ENCODE data around the gene DPF1.

Gene DPF1

GRCh38 chr19:38164526-38164925, 59.5 kb downstream of the DPF1 start:
- Histone ChIP-seq H3K27me3 (replicated peaks in 2 of 5; ENCODE audit: control insufficient read depth in 4 of 5, insufficient read depth in 5 of 5, low read length in 4 of 5) (no peaks in the 10 kb centered on the region), H3K4me3 (ENCODE audit: control insufficient read depth in 1 of 7, extremely low read depth in 1 of 7, insufficient read depth in 4 of 7, low read depth in 2 of 7, low read length in 6 of 7) (no peak overlapping the region), H3K36me3 (ENCODE audit: control insufficient read depth in 4 of 4, insufficient read depth in 4 of 4, low read length in 3 of 4) (peaks cover 19 to 78% (median 54%) of the 10 kb centered on the region in 4 experiments), H3K9me3 (ENCODE audit: control extremely low read depth in 1 of 5, control insufficient read depth in 4 of 5, insufficient read depth in 2 of 5, low read depth in 1 of 5, low read length in 4 of 5) (peaks cover 0 to 19% (median 15%) of the 10 kb centered on the region in 5 experiments), H3K4me1 (ENCODE audit: control extremely low read depth in 1 of 4, control insufficient read depth in 4 of 4, insufficient read depth in 4 of 4, low read length in 3 of 4) (peaks cover 0 to 2% (median 0%) of the 10 kb centered on the region in 4 experiments), H3K27ac (ENCODE audit: insufficient read depth in 1 of 2, low read depth in 1 of 2, low read length in 2 of 2, poor library complexity in 1 of 2, severe bottlenecking in 2 of 2) (no peak overlapping the region)
- no peak for DNase-seq
- POLR2A ChIA-PET, result no interaction called here
- CTCF ChIA-PET, result no interaction called here
- WGBS (ENCODE audit: insufficient coverage), result 99% methylated on average over 15 of the region's 25 CpGs

- no peaks in the 10 kb centered on the region for H3K27me3 ChIP-seq (replicated peaks in 2 of 5; ENCODE audit: control insufficient read depth in 4 of 5, insufficient read depth in 5 of 5, low read length in 4 of 5)
- H3K9me3 ChIP-seq (ENCODE audit: control extremely low read depth in 1 of 5, control insufficient read depth in 4 of 5, insufficient read depth in 2 of 5, low read depth in 1 of 5, low read length in 4 of 5), result peaks cover 0 to 19% (median 15%) of the 10 kb centered on the region in 5 experiments
- WGBS (ENCODE audit: insufficient coverage), result 95% methylated on average over 22 of the region's 23 CpGs
- H3K27ac ChIP-seq (ENCODE audit: insufficient read depth in 1 of 2, low read depth in 1 of 2, low read length in 2 of 2, poor library complexity in 1 of 2, severe bottlenecking in 2 of 2), result no peak overlapping the region
- POLR2A ChIA-PET, result no interaction called here
- CTCF ChIA-PET, result no interaction called here
- no peak overlapping the region for H3K4me3 ChIP-seq (ENCODE audit: control insufficient read depth in 1 of 7, extremely low read depth in 1 of 7, insufficient read depth in 4 of 7, low read depth in 2 of 7, low read length in 6 of 7)
- H3K36me3 ChIP-seq (ENCODE audit: control insufficient read depth in 4 of 4, insufficient read depth in 4 of 4, low read length in 3 of 4), result peaks cover 18 to 82% (median 56%) of the 10 kb centered on the region in 4 experiments
- H3K4me1 ChIP-seq (ENCODE audit: control extremely low read depth in 1 of 4, control insufficient read depth in 4 of 4, insufficient read depth in 4 of 4, low read length in 3 of 4), result peaks cover 0 to 2% (median 0%) of the 10 kb centered on the region in 4 experiments
- DNase-seq, result no peak
Measured at GRCh38 chr19:38163419-38164290, 60.4 kb downstream of the DPF1 start.

- H3K27ac ChIP-seq (ENCODE audit: insufficient read depth in 1 of 2, low read depth in 1 of 2, low read length in 2 of 2, poor library complexity in 1 of 2, severe bottlenecking in 2 of 2), result no peak overlapping the region
- no peak overlapping the region for H3K4me3 ChIP-seq (ENCODE audit: control insufficient read depth in 1 of 7, extremely low read depth in 1 of 7, insufficient read depth in 4 of 7, low read depth in 2 of 7, low read length in 6 of 7)
- peaks cover 16 to 82% (median 57%) of the 10 kb centered on the region in 4 experiments for H3K36me3 ChIP-seq (ENCODE audit: control insufficient read depth in 4 of 4, insufficient read depth in 4 of 4, low read length in 3 of 4)
- peaks cover 0 to 19% (median 15%) of the 10 kb centered on the region in 5 experiments for H3K9me3 ChIP-seq (ENCODE audit: control extremely low read depth in 1 of 5, control insufficient read depth in 4 of 5, insufficient read depth in 2 of 5, low read depth in 1 of 5, low read length in 4 of 5)
- no peak for DNase-seq
- CTCF ChIA-PET, result interaction anchor here (1.2 kb wide), 1 partner anchor 20 kb away, joined by 3 read pairs; no protein-coding TSS in a partner anchor
- POLR2A ChIA-PET, result no interaction called here
- H3K27me3 ChIP-seq (replicated peaks in 2 of 5; ENCODE audit: control insufficient read depth in 4 of 5, insufficient read depth in 5 of 5, low read length in 4 of 5), result no peaks in the 10 kb centered on the region
- H3K4me1 ChIP-seq (ENCODE audit: control extremely low read depth in 1 of 4, control insufficient read depth in 4 of 4, insufficient read depth in 4 of 4, low read length in 3 of 4), result no peaks in the 10 kb centered on the region
- 100% methylated on average over 7 of the region's 7 CpGs for WGBS (ENCODE audit: insufficient coverage)
Measured at GRCh38 chr19:38162632-38163031, 61.4 kb downstream of the DPF1 start.

GRCh38 chr19:38162094-38162493, 61.9 kb downstream of the DPF1 start:
- ChIA-PET POLR2A (no interaction called here), CTCF (interaction anchor here (0.6 to 1.2 kb wide), 2 partner anchors 12 to 19 kb away, joined by 3 read pairs; no protein-coding TSS in a partner anchor)
- Histone ChIP-seq H3K27ac (ENCODE audit: insufficient read depth in 1 of 2, low read depth in 1 of 2, low read length in 2 of 2, poor library complexity in 1 of 2, severe bottlenecking in 2 of 2) (no peak overlapping the region), H3K9me3 (ENCODE audit: control extremely low read depth in 1 of 5, control insufficient read depth in 4 of 5, insufficient read depth in 2 of 5, low read depth in 1 of 5, low read length in 4 of 5) (peaks cover 0 to 19% (median 15%) of the 10 kb centered on the region in 5 experiments), H3K27me3 (replicated peaks in 2 of 5; ENCODE audit: control insufficient read depth in 4 of 5, insufficient read depth in 5 of 5, low read length in 4 of 5) (no peaks in the 10 kb centered on the region), H3K4me1 (ENCODE audit: control extremely low read depth in 1 of 4, control insufficient read depth in 4 of 4, insufficient read depth in 4 of 4, low read length in 3 of 4) (no peaks in the 10 kb centered on the region), H3K36me3 (ENCODE audit: control insufficient read depth in 4 of 4, insufficient read depth in 4 of 4, low read length in 3 of 4) (peaks cover 18 to 82% (median 60%) of the 10 kb centered on the region in 4 experiments), H3K4me3 (ENCODE audit: control insufficient read depth in 1 of 7, extremely low read depth in 1 of 7, insufficient read depth in 4 of 7, low read depth in 2 of 7, low read length in 6 of 7) (no peak overlapping the region)
- 97% methylated on average over 4 of the region's 5 CpGs for WGBS (ENCODE audit: insufficient coverage)
- DNase-seq, result no peak

Measured in common myeloid progenitor, CD34-positive (primary cell).